NCI-H128 (cell line): ENCODE results near the gene DCK.

ENCODE experiments used
- DNase-seq: peaks from one replicate; lab custom pipeline; 2025; ENCODE audit not compliant: unreplicated experiment; lab: John Stamatoyannopoulos, UW

Gene DCK

DNA sequence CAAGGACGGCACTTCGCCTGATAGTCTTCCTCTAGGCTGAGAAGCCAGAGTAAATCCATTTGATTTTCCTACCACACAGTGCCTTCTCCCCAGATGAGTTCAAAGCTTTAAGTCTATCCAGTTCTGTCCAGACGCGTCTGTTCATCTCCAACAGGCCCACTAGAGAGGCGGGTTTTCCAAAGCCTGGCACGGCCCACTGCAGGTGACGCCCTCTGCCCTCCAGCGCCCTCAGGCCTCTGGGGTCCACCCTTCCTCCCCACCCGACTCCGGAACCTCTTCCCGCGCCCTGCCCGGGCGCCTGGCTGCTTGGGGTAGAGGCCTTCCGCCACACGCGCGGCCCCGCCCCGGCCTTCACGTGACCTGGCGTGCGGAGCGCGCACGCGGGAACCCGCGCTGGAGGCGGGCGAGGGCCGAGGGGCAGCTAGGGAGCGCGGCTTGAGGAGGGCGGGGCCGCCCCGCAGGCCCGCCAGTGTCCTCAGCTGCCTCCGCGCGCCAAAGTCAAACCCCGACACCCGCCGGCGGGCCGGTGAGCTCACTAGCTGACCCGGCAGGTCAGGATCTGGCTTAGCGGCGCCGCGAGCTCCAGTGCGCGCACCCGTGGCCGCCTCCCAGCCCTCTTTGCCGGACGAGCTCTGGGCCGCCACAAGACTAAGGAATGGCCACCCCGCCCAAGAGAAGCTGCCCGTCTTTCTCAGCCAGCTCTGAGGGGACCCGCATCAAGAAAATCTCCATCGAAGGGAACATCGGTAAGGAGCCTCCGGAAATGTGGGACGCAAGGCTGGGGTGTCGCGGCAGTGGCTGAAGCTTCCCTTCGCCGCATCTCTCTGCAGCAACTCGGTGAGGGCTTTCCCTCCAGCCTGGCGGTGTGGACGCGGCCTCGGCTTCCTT lies at the start of gene DCK:
Gene DCK, plus strand, starts transcription at position 469 of the 888 bp plus-strand sequence. Its CDS starts 187 bp downstream, at position 656.
- peak; percentile 48 for DNase-seq

DNA sequence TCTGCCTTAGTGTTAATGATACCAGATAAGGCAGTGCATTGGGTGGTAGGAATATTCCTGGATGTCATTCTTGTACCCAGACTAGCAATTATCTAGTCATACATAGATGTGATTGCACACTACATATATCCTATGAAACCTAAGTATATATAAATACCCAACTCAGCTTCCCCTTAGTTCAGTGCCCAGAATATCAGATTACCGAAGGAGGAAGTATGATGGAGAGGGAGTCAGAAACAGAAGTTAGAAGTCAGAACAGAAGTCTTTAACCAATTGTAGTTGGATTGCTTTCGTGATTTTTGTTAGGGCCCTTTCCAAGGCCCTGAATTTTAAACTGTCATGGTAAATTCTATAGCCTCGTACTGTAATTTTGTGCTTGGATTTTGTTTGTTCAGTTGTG lies 48.4 kb upstream of the DCK start:
- no peak for DNase-seq

DNA sequence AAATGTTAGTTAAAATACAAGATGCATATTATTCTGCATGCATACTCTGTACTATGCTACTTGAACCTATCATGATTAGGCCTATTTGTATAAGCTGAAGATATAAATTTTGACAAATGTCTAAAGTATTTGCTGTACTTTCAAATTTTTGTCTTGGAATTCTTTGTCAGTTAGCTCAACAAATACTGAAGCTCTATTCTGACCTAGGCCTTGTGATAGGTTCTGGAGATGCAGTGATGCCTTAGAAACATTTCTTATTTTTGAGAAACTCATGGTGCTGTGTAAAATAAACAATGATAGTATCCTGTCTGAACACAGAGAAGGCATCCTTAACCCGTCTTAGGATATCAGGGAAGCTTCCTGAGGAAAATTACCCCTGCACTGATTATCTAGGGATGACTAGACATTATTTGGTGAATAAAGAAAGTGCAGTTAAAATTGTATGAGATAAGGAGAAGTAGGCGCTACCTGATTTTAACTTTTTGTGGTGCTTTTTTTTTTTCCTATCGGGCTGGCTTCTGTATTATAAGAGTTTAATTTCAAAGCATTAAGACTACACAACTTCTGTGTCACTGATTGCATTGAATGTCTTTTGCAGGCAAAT lies 47.9 kb upstream of the DCK start:
- no peak for DNase-seq

DNA sequence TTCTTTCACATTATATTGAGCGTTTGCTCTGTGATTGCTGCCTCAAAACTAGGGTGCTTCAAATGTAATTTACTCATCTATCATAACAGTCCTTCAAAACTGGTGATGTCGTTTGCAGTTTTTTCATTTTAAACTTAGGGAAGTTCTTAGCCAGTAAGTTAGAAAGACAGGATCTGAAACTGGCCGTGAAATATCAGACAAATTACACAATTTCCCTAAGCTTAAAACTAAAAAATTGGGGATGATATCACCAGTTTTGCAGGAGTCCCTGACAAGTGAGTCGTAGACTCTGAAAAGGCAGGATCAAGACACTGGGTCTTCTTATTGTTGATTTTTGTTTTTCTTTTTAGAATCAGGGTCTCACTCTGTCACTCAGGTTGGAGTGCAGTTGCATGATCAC lies 46.5 kb upstream of the DCK start:
- no peak for DNase-seq

DNA sequence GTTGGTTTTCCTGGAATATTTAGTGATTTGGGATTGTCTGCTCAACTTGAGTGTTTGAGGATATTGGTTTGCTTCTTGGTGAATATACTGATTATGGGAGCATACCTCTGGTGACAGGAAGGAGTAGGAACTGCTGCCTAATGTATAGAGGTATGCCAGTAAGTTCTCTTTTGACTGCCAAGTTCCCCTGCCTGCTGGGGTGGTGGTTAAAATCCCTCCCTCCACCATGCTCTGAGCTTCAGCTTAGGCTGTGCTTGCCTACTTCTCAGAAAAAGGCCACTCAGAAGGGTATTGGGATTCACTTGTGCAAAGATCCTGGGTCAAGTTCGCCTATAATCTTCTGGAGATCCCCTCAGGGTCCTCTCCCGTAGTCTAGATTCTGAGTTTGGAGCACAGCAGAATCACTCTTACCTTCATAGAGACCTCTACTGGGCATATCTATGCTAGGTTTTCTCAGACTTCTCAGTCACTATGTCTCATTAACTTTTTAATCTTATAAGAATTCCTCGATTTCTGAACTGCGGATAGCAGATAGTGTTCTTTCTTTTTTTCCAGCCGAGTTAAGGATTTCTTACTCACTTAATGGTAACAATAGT lies 44.7 kb upstream of the DCK start:
- no peak for DNase-seq

DNA sequence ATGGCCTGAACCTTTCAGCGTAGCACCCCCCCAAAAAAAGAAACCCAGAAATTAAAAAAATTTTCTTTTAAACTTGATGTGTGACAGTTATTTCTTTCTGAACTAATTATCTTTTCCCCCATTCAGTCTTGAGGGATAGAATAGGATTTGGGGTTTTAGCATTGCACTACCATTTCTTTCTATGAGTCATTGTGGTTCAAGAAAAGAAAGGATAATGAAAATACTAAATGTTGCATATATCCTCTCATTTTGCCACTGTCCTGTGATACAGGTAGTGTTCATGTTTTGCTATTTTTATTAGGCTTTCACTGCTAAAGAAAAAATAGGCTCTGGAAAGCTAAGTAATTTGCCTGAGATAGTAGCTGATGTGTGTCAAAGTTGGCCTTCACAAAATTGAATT lies 39.4 kb upstream of the DCK start:
- DNase-seq: no peak

DNA sequence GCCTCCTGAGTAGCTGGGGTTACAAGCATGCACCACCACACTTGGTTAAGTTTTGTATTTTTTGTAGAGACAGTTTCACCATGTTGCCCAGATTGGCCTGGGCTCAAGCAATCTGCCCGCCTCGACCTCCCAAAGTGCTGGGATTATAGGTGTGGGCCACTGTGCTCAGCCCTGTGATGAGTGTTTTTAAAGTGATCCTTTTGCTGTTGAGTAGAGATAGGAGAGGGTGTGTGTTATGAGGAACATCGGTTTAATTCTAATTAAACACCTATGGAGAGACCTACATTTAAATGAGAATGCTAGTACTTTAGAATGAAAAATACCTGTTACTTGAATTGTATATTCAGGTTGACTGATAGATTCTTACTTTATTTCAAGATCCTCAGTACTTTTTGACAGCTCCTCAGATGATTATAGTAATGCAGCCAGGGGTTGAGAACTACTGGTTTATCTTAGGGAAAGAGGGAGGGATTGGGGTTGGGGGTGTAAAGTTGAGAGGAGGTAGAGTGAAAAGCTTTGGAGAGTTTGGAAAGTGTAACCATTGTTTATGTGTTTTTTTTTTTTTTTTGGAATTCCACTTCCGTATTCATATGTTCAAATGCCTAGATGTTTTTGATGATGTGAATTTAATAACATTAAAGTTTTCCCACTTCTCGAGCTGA lies 36.8 kb upstream of the DCK start:
- DNase-seq: no peak

DNA sequence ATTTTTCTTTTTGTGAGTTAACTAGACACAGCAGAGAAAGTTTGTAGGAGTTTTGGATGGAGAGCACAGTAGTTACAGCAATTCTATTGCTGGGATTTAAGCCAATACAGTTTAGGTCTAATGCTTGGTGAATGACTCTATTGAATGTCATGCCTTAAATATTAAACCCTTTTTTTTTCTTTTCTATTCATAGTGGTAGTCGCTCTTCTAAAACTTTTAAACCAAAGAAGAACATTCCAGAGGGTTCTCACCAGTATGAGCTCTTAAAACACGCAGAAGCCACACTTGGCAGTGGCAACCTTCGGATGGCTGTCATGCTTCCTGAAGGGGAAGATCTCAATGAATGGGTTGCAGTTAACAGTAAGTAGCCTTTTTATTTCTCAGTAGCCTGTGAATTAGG lies 34.8 kb upstream of the DCK start:
- no peak for DNase-seq

DNA sequence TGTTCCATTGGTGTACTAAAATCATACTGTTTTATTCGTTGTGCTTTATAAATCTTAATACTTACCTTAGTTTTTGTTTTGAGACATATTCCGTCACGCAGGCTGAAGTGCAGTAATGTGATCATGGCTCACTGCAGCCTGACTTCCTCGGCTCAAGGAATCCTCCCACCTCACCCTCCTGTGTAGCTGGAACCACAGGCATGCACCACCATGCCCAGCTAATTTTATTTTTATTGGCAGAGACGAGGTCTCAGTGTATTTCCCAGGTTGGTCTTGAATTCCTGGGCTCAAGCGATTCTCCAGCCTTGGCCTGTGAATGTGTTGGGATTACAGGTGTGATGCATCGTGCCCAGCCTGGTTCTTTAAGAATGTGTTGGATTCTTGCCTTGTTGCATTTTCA lies 24.4 kb upstream of the DCK start:
- DNase-seq: no peak

DNA sequence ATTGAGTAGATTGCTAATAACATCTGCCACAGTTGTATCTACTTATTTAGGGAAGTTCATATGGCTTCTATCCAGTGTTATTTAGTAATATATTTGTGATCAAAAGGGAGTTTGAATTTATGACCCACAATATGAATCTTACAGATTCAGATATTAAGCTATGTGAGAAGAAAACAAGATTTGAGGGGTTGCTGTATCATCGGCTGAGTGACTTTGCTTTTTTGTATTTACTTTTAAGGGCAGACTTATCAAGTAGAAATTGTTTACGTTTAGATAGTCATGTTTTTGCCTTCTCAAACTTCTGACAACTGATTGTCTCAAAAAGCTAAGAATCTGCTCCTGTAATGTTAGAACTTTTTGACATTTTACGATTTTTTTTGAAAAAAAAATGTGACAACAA lies 17.2 kb upstream of the DCK start:
- DNase-seq: no peak

DNA sequence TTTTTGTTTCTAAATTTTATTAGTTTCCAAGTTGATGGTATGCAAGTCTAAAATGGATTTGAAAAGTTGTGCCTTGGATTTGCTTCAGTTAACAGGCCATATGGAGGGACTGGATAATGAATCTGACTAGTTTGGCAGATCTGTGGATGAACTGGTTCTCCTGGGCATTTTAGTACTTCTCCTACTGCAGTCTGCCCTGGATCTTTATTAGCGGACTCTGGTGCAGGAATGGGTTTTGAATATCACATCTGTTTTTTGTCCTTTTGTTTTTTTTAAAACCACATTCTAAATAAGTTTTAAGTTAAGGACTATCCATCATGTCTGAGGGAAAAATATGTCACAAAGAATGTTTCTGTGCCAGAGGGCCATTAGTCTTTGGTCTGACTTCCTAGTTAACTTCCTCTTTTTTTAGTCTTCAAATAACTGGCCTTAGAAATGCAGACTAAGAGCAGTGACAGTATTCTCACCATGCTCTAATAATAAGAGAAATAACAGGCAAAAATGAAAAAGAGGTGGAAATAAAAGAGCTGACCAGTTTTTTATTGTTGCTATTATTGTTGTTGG lies 13.9 kb upstream of the DCK start:
- no peak for DNase-seq

DNA sequence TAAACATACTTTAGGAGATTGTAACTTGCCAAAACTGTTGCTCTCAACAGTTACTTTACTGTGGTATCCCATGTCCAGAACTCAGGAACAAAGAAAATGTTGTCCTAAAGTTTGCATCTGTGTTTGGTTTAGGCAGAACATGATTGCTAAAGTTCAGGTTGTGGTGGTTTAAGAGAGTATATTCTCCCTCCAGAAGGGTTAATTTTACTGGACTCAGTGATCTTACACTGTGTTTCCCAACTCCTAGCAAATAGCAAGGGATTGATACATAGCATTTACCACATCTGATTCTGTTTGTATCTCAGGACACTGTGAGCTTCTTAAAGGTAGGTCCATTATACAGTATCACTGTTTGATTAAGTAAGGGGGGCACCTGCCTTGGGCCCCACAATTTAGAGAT lies 13.3 kb upstream of the DCK start:
- DNase-seq: no peak

DNA sequence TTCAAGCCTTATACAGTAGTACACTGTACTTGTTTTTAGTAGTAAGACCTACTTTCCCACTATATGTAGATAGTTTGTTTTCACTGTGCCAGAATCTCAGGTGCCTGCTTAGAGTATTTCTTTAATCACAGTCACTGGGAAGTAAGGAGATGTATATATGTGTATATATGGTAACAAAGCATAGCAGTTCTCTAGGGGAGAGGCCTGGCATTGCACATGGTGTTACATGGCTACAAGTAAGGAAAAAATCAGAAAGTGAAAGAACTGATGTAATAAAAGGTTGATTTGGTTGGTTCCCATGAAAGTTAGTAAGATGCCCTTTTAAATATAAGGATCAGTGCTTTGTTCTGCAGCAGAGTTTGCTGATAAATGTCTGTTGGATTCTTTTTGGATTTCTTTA lies 9.3 kb upstream of the DCK start:
- DNase-seq: no peak

DNA sequence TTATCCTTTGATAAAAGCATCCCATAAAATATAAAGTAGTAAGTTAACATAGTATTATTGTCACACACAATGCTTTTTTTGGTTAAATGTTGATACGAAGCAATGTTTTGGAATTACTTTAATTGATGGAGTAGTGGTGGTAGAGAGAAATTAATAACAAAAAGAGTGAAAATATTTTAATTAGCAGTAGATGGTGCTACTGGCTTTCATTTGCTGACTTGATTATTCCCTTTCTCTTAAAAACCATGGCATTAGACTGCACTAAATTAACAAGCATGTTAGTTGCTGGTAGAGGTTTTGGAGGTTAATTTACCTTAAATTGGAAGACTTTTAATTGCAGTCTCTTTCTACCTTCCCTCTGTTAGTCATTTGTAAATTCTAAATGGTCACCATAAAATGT lies 8.9 kb upstream of the DCK start:
- DNase-seq: no peak

DNA sequence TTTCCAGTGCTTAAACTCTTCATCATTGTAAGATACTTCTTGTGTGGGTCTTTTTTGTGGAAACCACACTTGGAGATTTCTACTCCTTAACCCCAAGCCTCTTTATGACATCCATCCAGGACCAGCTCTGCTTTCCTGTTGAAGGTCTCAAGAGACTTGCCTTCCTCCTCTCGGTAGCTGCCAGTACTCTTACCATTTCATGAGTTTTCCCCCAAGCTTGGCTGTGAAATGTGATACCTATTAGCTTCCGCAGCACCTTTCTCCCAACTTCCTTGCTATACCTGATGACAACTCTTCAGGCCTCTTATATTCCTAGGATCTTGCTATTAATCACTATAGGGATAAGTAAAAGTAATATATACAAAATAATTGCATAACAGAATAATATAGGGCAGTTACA lies 1.9 kb upstream of the DCK start:
- DNase-seq: no peak

DNA sequence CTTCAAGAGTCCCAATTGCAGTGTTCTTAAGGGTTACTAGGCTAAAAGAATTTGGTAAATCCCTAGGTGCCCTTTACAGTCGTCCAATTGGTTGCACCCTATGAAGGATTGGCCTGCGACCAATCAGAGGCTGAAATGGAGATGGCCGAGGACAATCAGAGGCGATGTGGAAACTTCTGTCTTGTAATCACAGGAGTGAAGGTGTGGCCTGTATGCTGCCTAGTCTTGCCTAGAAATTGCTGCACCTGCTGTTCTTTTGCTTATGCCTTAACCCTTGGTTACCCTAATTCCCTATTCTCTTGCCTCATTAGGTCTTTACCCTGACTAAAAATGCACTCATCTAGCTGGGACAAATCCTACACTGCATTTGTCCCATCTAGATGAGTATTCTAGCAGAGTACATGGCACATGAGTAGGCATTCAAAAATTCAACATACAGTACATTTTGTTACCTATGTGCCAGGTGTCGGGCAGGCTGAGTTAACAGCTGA lies 1.0 kb upstream of the DCK start:
- DNase-seq: no peak

DNA sequence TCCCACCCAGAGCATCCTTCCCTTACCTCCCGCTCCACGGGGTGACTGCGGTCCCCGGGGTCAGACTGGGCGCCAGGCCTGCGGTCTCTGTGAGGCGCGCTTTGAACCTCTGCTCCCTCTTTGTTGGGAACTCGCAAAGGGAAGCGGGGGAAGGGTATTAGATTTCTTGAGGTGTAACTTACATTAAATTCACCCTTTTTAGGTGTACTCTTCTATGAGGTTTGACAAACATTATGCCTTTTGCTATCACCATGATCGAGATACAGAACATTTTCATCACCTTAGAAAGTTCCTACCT lies 569 bp downstream of the DCK start:
- DNase-seq: no peak

DNA sequence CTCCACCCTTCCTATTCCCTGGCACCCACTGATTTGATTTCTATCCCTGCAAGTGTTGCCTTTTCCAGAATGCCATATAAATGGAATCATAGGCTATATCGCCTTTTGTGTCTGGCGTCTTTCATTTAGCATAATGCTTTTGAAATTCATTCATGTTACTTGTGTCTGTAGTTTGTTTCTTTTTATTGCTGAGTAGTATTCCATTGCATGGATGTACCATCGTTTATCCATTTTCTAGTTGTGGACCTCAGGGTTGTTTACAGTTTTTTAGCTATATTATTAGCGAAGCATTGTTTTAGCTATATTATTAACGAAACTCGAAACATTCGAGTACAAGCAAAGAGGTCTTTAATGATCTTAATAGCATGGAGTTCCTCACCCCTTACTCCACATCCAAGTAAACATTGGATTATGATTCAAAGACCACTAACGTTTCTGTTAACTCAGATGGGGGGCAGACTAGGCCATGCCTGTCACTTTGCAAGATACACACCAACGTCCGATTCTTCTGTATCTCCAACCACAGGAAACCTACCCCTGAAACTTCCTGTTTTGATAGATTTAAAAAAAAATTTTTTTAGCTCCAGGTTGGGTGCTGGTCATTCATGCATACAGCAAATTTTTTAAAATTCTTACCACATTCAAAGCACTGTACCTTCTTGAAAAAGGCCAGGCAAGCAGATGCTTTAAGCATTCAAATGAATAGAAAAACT lies 1.1 kb downstream of the DCK start:
- DNase-seq: no peak

DNA sequence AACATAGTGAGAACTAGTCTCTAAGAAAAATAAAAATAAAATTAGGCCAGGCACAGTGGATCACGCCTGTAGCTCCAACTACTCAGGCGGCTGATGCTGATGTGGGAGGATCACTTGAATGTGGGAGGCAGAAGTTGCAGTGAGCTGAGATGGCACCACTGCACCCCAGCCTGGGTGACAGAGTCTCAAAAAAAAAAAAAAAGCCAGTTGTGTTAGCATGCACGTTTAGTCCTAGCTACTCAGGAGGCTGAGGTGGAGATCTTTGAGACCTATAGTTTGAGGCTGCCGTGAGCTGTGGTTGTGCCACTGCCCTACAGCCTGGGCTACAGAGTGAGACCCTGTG lies 2.5 kb downstream of the DCK start:
- no peak for DNase-seq

DNA sequence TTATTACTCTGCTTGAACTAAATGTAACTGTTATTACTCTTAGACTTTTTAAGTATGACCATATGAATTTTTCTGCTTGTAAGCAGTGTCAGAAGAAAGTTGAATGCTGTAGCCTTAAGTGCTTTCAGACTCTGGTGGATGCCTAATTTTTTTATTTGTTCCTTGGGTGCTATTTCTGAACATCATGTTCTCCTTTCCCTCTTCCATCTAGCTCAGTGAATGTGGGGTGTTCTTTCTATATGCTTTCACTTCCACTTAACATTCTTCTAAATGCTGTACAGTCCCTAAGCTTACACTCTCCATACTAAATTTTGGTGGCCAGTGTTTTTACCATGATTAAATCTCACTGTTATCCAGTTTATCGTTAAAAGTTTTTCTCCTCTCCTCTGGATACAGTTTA lies 3.6 kb downstream of the DCK start:
- no peak for DNase-seq

DNA sequence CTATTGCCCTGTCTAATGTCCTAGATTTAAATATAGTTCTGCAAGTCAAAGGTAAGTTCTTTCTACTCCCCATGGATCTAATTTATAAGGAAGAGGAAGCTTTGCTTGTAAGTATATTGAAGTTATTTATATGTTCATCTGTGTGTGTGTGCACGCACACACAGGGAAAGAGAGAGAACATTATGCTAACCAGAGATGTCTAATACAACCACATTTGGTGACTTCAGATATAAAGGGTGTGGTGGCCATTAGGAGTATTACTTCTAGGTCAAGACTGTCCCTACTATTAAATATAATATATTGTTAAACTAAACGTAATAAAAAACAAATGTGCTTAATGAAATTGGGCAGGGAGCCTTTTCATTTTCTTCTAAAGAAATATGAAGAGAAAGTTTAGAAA lies 4.1 kb downstream of the DCK start:
- no peak for DNase-seq
